Adipose tissue (tissue), 3 donors: ENCODE results near the gene MTG1. TPM values are rescaled to one million over a fixed set of nuclear protein-coding genes. Genes with fewer than 3 reads are reported as not detected.
A peak's percentile ranks its signal among the peaks of the same experiment; 100 is the strongest.

Experiments
- H3K27ac ChIP-seq: one replicate; pipeline ENCODE4 v1.5.1; 2013; ENCODE audit warnings: low read depth, low read length
- WGBS, 3 donors: extraction: QIAGEN DNeasy Blood & Tissue Kit; methylation state at CpG; one replicate each; pipeline ENCODE4 v1.1.7; 2013; 5-methylcytosine and 5-hydroxymethylcytosine counted together
- polyA plus RNA-seq, 3 donors: library from polyadenylated mRNA; stranded (reverse); fragments of 200-250 nt; gene quantifications; one replicate each; pipeline ENCODE4 v1.2.3, GENCODE V29; 2013
- donor health status: healthy with polysubstance abuse.
- donor health status: Bipolar disorder and iron deficiency.
- donor health status: healthy.

MTG1 gene
- polyA plus RNA-seq: 10 to 100 TPM; 33.9 to 40.2 (median 35.9) TPM

DNA sequence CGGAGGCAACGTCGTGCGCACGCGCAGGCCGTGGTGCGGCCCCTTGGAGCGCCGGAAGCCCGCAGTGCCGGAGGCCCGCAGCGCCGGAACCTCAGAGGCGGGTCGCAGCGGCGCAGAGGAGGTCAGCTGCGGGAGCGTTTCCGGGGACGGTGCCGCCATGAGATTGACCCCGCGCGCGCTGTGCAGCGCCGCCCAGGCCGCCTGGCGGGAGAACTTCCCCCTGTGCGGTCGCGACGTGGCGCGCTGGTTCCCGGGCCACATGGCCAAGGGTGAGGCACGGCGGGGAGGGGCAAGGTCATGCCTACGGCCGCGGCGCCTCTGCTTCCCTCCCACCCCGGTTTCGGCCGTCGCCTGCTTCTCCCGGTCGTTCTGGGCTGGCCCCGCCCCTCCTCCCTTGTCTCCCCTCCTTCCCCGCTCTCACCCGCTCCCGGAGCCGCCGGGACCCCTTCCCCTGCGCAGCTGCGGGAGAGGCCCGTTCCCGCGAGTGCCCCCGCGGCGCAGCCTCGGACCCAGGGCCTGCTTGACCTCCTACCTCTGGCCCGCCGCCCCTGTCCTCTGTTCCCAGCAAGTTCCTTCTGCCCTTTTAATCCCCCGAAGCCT is at the start of gene MTG1:
MTG1 (plus strand) TSS at position 94 of the 600 bp plus-strand sequence; CDS start at position 158, 64 bp downstream.
- peak within 1 kb of the TSS; percentile 10 for H3K27ac ChIP-seq
- WGBS, 3 donors: 0 to 1% (median 0%) methylated on average over 40 to 68 of the region's 69 CpGs

DNA sequence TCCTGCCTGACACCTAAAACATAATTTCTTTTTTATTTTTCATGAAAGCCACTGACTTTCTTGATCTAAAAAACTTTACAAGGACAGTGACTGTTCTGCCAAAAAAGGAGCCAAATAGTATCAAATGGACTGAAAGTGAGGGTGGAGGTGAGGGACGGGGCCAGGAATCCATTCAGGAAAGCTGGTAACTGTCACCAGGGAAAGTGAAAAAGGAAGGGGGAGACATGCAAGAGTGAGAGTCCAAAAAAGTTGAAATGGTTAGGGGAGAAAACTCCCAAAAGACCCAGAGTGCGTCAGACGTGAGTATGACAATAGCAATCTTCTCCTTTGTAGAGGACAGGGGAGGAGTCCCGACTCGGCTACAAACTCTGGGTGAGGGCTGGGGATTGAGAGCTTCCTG is 49.7 kb upstream of the MTG1 start:
- 64 to 70% (median 68%) methylated on average over 5 of the region's 5 CpGs for WGBS, 3 donors
- no peak overlapping the region for H3K27ac ChIP-seq

DNA sequence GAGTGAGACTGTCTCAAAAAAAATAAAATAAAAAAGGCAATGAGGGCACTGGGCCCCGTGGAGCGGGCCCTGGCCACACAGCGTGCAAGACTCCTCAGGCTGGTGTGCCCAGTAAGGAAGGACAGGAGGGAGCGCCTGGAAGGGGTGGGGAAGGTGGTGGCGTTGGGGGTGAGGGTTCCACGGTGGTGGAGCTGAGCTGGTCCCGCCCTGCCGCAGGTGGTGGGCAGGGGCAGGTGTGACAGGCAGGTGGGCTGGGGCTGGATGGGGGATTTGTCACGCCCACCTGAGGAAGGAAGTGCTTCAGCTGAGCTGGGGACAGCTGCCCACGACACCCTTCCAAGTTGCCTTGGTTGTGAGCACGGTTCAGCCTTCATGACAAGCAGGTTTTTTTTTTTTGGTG is 47.5 kb upstream of the MTG1 start:
- 50 to 58% (median 53%) methylated on average over 11 of the region's 11 CpGs for WGBS, 3 donors
- no peak overlapping the region for H3K27ac ChIP-seq

GRCh38 chr10:133347710-133348517 is 46.0 kb upstream of the MTG1 start:
- no peak overlapping the region for H3K27ac ChIP-seq
- 52 to 59% (median 56%) methylated on average over 15 to 16 of the region's 16 CpGs for WGBS, 3 donors

GRCh38 chr10:133349160-133349568 is 44.8 kb upstream of the MTG1 start:
- no peak overlapping the region for H3K27ac ChIP-seq
- 79 to 85% (median 80%) methylated on average over 8 of the region's 8 CpGs for WGBS, 3 donors

GRCh38 chr10:133349577-133350011 is 44.4 kb upstream of the MTG1 start:
- H3K27ac ChIP-seq: no peak overlapping the region
- WGBS, 3 donors: 69 to 74% (median 70%) methylated on average over 9 of the region's 9 CpGs

DNA sequence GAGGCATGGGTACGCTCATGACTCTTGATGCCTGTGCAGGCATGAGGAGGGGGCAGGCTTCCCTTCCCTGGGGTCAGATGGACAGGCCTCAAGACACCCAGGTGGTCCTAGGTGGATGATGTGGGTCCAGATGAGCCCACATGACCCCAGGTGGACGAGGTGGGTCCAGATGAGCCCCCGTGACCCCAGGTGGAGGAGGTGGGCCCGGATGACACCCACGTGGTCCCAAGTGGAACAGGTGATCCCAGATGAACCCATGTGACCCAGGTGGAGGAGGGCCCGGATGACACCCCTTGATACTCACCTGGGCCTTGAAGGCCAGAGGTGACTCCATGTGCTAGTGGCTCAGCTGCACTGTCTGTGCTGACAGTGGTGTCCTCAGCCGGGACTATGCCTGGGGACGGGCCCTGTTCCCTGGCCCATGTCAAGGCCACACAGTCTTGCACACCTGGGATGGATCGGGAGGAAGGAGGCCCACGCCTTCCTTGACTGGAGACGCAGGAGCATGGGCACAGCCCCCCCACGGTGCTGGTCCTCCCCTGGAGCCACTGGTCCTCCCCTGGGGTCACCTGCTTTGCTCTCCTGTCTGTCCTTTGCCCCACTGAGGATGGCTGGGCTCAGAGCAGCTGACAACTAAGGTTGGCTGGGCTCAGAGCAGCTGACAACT is 43.5 kb upstream of the MTG1 start:
- WGBS, 3 donors: 74 to 78% (median 76%) methylated on average over 12 of the region's 12 CpGs
- H3K27ac ChIP-seq: no peak overlapping the region

- whole genome bisulfite sequencing, 3 donors: 38 to 67% (median 48%) methylated on average over 12 to 13 of the region's 13 CpGs
- no peak overlapping the region for H3K27ac ChIP-seq
Measured at GRCh38 chr10:133350950-133351329, 43.0 kb upstream of the MTG1 start.

DNA sequence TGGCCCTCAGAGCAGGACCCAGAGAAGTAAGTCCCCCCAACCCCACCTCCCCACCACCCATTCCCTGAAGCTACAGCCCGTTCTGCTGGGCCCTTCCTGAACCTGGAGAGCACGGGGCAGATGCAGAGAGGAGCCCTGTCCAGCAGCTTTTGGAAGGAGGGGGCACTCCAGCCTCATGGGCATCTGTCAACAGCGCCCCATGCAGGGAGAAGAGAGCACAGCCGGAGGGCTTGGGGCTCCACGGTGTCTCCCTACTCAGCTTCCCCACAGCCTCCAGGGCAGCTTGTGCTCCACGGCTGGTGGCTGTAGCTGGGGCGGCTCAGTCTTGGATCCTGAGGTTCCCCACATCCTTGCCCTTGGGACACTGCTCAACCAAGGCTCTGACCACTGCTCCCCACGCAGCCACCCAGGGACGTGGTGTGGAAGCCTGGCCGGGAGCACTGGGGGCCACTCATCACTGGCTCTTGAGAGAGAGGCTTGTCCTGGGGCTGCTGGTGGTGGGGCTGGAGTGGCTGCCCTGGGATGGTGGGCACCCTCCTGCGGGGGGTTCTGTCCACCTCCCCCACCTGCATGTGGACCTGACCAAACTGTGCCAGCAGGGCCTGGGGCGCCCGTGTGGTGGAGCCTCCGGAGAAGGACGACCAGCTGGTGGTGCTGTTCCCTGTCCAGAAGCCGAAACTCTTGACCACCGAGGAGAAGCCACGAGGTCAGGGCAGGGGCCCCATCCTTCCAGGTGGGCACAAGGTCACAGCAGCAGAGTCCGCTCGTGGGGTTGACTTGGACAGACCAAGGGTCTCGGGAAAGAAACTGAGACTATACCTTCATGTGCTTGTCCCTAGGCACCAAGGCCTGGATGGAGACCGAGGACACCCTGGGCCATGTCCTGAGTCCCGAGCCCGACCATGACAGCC is 42.3 kb upstream of the MTG1 start:
- no peak overlapping the region for H3K27ac ChIP-seq
- WGBS, 3 donors: 64 to 69% (median 69%) methylated on average over 24 of the region's 24 CpGs

DNA sequence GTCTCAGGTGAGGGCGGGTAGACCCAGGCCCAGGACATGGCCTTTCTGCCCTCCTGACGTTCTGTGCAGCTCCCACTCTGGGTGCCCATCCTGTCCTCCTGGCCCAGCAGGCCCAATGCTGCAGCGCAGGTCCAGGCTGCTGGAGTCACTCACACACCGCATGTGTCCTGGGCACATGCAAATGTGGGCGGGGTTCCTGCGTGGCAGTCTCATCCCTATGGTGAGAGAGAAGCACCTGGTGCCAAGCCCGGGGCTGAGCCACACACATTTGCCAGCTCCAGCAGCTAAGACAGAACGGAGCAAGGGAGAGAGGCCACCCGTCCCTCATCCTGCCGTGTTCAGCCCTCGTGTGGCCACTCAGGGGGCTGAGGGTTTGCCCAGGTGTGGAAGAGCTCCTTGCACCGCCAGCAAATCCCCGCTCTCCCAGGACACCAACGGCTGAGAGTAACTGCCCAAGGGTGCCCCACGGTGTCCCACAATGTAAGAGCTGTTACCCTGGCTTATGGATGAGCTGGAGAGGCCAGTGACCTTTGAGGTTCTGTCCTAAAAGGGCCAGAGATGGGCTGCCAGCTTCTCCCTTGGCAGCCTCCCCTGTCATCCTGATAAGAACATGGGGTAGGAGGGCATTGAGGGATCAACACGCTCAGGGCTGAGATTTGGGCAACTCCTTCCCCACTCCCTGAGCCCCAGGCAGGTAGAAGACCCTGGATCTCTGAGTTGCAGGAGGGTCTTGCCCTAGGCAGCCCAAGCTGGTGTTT is 40.6 kb upstream of the MTG1 start:
- no peak overlapping the region for H3K27ac ChIP-seq
- 59 to 82% (median 81%) methylated on average over 16 of the region's 16 CpGs for WGBS, 3 donors

GRCh38 chr10:133353988-133354605 is 39.9 kb upstream of the MTG1 start:
- WGBS, 3 donors: 85 to 89% (median 88%) methylated on average over 14 to 16 of the region's 16 CpGs
- no peak overlapping the region for H3K27ac ChIP-seq

DNA sequence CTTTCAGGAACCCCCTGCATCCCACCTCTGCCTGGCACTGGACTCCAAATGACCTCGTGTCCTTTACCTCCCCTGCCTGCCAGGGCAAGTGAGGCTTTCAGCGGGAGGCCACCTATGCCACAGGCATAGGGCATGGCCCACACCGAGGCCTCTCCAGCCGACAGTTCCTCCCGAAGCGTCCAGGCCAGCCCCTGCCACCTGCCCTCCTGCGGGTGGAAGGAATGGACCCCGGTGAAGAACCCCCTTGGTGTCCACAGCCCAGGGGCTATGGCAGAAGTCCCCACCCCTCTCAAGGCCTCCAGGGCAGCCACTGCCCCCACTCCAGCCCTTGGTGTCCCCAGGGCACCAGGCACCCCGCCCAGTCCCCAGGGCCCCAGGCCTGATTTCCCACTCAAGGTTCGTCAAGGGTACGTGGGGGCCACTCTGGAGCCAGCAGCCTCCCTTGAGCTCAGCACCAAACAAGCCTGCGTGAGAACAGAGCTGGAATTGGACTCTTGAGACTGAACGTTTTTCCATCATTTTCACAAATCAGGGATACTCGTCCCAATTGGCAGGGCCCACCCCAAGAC is 39.2 kb upstream of the MTG1 start:
- WGBS, 3 donors: 91 to 95% (median 92%) methylated on average over 14 of the region's 14 CpGs
- no peak overlapping the region for H3K27ac ChIP-seq

DNA sequence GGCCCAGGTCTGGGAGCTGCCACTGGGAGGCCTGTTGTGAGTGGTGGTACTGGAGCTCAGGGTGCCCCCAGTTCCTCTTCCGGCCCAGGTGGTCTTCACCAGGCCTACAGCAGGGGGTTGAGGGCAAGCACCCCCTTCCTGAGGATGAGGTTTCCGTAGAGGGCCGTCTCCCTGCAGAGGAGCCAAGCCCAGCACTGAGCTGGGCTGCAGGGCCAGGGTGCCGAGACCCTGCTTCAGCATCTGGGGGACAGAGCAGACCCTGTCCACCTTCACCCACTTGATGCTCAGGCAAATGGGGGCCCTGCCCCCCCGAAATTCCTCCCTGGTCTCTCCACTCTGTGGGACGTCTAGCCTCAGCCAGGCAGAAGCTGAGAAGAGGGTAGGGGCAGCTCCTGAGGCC is 38.7 kb upstream of the MTG1 start:
- no peak overlapping the region for H3K27ac ChIP-seq
- 89 to 96% (median 94%) methylated on average over 6 of the region's 6 CpGs for WGBS, 3 donors

DNA sequence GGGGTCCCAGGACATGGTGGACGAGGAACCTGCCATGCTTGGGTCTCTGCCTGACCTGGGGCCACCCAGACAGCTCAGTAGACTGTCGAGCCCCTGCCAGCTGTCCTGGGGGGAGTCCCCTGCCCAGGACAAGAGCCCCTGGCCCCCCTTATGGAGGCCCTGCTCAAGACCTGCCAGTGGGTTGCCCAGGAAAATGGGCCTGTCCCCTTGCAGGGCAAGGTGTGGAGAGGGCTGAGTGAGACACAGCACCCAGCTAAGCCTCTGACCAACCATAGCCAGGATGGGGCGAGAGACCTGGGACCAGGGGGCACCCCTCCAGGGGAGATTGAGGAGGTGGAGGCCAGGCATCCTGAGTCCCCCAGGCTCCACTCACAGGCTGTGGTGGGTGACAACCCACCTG is 38.0 kb upstream of the MTG1 start:
- no peak overlapping the region for H3K27ac ChIP-seq
- WGBS, 3 donors: 93 to 98% (median 98%) methylated on average over 3 of the region's 3 CpGs

GRCh38 chr10:133356549-133357284 is 37.2 kb upstream of the MTG1 start:
- no peak overlapping the region for H3K27ac ChIP-seq
- 54 to 63% (median 56%) methylated on average over 25 to 27 of the region's 27 CpGs for WGBS, 3 donors
